HG02981 (cell line): ENCODE results near the gene FIBCD1.

Source experiments
- ATAC-seq: cut with Tn5 transposase; IDR thresholded peaks from one replicate; pipeline ENCODE4 v1.9.1; 2021; ENCODE audit warnings: mild to moderate bottlenecking, moderate library complexity; ENCODE audit not compliant: unreplicated experiment

The FIBCD1 gene

GRCh38 chr9:130923611-130924447, 15.2 kb downstream of the FIBCD1 start:
- no peak for ATAC-seq

- ATAC-seq = no peak
Observed at GRCh38 chr9:130922893-130923610, 16.0 kb downstream of the FIBCD1 start.

GRCh38 chr9:130921989-130922892, 16.8 kb downstream of the FIBCD1 start:
- ATAC-seq = no peak

- no peak for ATAC-seq
Observed at GRCh38 chr9:130921300-130921988, 17.6 kb downstream of the FIBCD1 start.

- ATAC-seq = no peak
Observed at GRCh38 chr9:130920762-130921299, 18.2 kb downstream of the FIBCD1 start.

GRCh38 chr9:130920233-130920632, 18.8 kb downstream of the FIBCD1 start:
- no peak for ATAC-seq

GRCh38 chr9:130919559-130920145, 19.4 kb downstream of the FIBCD1 start:
- ATAC-seq = no peak

GRCh38 chr9:130918826-130919558, 20.1 kb downstream of the FIBCD1 start:
- no peak for ATAC-seq

- ATAC-seq = no peak
Observed at GRCh38 chr9:130918101-130918825, 20.8 kb downstream of the FIBCD1 start.

GRCh38 chr9:130917168-130917960, 21.7 kb downstream of the FIBCD1 start:
- no peak for ATAC-seq

GRCh38 chr9:130915096-130915447, 24.0 kb downstream of the FIBCD1 start:
- no peak for ATAC-seq

- ATAC-seq = no peak
Observed at GRCh38 chr9:130914417-130915095, 24.5 kb downstream of the FIBCD1 start.

GRCh38 chr9:130913599-130914416, 25.2 kb downstream of the FIBCD1 start:
- ATAC-seq = no peak

GRCh38 chr9:130912932-130913598, 26.0 kb downstream of the FIBCD1 start:
- no peak for ATAC-seq

- no peak for ATAC-seq
Observed at GRCh38 chr9:130911254-130912049, 27.6 kb downstream of the FIBCD1 start.
